HEK293 (cell line): Measurements from ENCODE around the gene BLVRB.

Source experiments
- CTCF ChIA-PET: fragments of 350-600 bp; formaldehyde crosslinking; extraction: SDS; loops from one replicate; lab custom pipeline; 2021; ENCODE audit warnings: antibody characterized with exemption; lab: Yijun Ruan, JAX
- POLR2A ChIA-PET: fragments of 300-600 bp; formaldehyde crosslinking; extraction: SDS; loops from one replicate; lab custom pipeline; 2020; ENCODE audit warnings: antibody characterized with exemption, inconsistent platforms; lab: Yijun Ruan, JAX
- H3K27ac ChIP-seq: fragments of 200-500 bp; sonication (Bioruptor generic); 2 replicates; pipeline ENCODE4 v1.5.1; 2014; ENCODE audit warnings: low read depth, low read length, control low read depth, inconsistent platforms; ENCODE audit errors: extremely low read depth
- H3K36me3 ChIP-seq, 2 experiments: fragments of 200-500 bp in 1 of 2; sonication (Bioruptor generic) in 1 of 2; 1 replicate in 1 of 2; 2 replicates in 1 of 2; pipeline ENCODE4 v1.5.1; 2014 to 2017; ENCODE audit warnings: inconsistent platforms in 2 of 2, low read length in 2 of 2; ENCODE audit not compliant: control insufficient read depth in 2 of 2, insufficient read depth in 1 of 2
- H3K4me1 ChIP-seq: fragments of 200-500 bp; sonication (Bioruptor generic); 2 replicates; pipeline ENCODE4 v1.5.1; 2014; ENCODE audit warnings: mild to moderate bottlenecking, low read length, inconsistent platforms; ENCODE audit not compliant: control insufficient read depth, insufficient read depth
- H3K4me3 ChIP-seq: 2 replicates; pipeline ENCODE4 v1.5.1; 2011; ENCODE audit warnings: low read depth, mild to moderate bottlenecking, control low read depth, low read length, moderate library complexity
- H3K9me3 ChIP-seq: fragments of 200-500 bp; sonication (Bioruptor generic); 2 replicates; pipeline ENCODE4 v1.5.1; 2014; ENCODE audit warnings: low read depth, low read length, inconsistent platforms; ENCODE audit not compliant: control insufficient read depth, insufficient read depth
- CTCF ChIP-seq: fragments of 450-650 bp; formaldehyde crosslinking; IDR thresholded peaks from 2 replicates; pipeline ENCODE4 v1.5.1; 2016; ENCODE audit warnings: missing biosample characterization, missing genetic modification characterization
- GLIS2 ChIP-seq: fragments of 450-650 bp; formaldehyde crosslinking; IDR thresholded peaks from 2 replicates; pipeline ENCODE4 v1.5.1; 2016; ENCODE audit warnings: missing biosample characterization, missing genetic modification characterization
- ZBTB20 ChIP-seq: fragments of 450-650 bp; formaldehyde crosslinking; IDR thresholded peaks from 2 replicates; pipeline ENCODE4 v1.5.1; 2016; ENCODE audit warnings: missing biosample characterization, missing genetic modification characterization
- ZNF121 ChIP-seq: fragments of 450-650 bp; formaldehyde crosslinking; IDR thresholded peaks from 2 replicates; pipeline ENCODE4 v1.5.1; 2016; ENCODE audit warnings: missing biosample characterization, missing genetic modification characterization
- ZNF146 ChIP-seq: fragments of 450-650 bp; formaldehyde crosslinking; IDR thresholded peaks from 2 replicates; pipeline ENCODE4 v1.5.1; 2016; ENCODE audit warnings: missing biosample characterization, missing genetic modification characterization
- ZNF175 ChIP-seq: fragments of 450-650 bp; formaldehyde crosslinking; IDR thresholded peaks from 2 replicates; pipeline ENCODE4 v1.5.1; 2016; ENCODE audit warnings: missing biosample characterization, missing genetic modification characterization
- ZNF274 ChIP-seq, 2 experiments: fragments of 200-500 bp in 1 of 2; fragments of 450-650 bp in 1 of 2; sonication (Bioruptor generic) in 1 of 2; formaldehyde crosslinking in 1 of 2; IDR thresholded peaks; 2 replicates each; pipeline versions ENCODE4 v1.5.1 to v1.6.1; 2014 to 2016; ENCODE audit warnings: borderline replicate concordance in 1 of 2, inconsistent platforms in 1 of 2, low read length in 1 of 2, missing biosample characterization in 1 of 2, missing genetic modification characterization in 1 of 2
- ZNF311 ChIP-seq: fragments of 450-650 bp; formaldehyde crosslinking; IDR thresholded peaks from 2 replicates; pipeline ENCODE4 v1.5.1; 2017; ENCODE audit warnings: missing biosample characterization, missing genetic modification characterization, borderline replicate concordance
- ZNF350 ChIP-seq: fragments of 450-650 bp; formaldehyde crosslinking; IDR thresholded peaks from 2 replicates; pipeline ENCODE4 v1.5.0; 2017; ENCODE audit warnings: missing biosample characterization, mild to moderate bottlenecking, missing genetic modification characterization
- ZNF670 ChIP-seq: fragments of 450-650 bp; formaldehyde crosslinking; IDR thresholded peaks from 2 replicates; pipeline ENCODE4 v1.5.1; 2016; ENCODE audit warnings: missing biosample characterization, missing genetic modification characterization, low read depth
- TF ChIP-seq, protein P1 (sequence below): fragments of 450-650 bp; formaldehyde crosslinking; IDR thresholded peaks from 2 replicates; pipeline ENCODE4 v1.5.1; 2017; ENCODE audit warnings: missing biosample characterization, missing genetic modification characterization
- TF ChIP-seq, protein P2 (sequence below): fragments of 450-650 bp; formaldehyde crosslinking; IDR thresholded peaks from 2 replicates; pipeline ENCODE4 v1.5.1; 2016; ENCODE audit warnings: missing biosample characterization, missing genetic modification characterization

Gene BLVRB

DNA sequence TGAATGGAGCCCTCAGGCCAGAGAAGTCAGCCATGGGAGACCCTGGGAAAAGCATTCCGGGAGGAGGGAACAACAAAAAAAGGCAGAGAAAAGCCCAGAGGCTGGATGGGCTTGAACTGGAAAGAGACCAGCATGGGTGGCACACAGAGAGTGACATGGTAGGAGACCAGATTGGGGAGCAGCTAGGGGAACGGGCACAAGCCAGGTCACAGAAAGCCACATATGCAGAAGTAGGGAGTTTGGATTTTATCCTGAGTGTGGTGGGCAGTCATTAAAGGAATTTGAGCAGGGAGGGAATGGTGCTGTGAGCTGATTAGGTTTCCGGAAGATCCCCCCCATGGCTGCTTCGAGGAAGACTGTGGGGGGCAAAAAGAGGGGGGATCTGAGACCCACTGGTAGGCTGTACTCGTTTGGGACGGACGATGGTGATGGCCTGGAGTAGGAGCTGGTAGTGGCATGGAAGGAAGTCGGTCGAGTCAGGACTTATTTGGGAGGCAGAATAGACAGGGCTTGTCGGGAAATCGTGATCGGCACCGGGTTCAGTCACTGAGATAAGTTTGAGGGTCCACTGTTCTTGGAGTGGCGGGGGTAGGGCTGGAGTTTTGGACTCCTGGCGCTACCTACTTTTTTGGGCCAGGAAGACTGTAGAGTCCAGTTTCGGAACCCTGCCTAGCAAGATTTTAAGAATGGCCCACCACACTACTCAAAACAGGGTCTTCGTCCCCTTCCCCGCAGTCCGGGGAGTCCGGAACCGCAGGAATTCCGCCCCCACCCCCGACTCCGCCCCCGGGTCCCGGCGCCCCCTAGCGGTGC, 40.7 kb downstream of the BLVRB start (continued):
- peak; percentile 96 for TF ChIP-seq ZBTB20 (tag by site-specific recombination)
- TF ChIP-seq ZNF350 (tag by site-specific recombination), result no peak
- TF ChIP-seq, protein P1, sequence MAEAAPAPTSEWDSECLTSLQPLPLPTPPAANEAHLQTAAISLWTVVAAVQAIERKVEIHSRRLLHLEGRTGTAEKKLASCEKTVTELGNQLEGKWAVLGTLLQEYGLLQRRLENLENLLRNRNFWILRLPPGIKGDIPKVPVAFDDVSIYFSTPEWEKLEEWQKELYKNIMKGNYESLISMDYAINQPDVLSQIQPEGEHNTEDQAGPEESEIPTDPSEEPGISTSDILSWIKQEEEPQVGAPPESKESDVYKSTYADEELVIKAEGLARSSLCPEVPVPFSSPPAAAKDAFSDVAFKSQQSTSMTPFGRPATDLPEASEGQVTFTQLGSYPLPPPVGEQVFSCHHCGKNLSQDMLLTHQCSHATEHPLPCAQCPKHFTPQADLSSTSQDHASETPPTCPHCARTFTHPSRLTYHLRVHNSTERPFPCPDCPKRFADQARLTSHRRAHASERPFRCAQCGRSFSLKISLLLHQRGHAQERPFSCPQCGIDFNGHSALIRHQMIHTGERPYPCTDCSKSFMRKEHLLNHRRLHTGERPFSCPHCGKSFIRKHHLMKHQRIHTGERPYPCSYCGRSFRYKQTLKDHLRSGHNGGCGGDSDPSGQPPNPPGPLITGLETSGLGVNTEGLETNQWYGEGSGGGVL, result peak; percentile 100
- no peak for TF ChIP-seq ZNF274 (IDR thresholded peaks at IDR 0.05; ENCODE audit: low read length)
- TF ChIP-seq ZNF274 (tag by site-specific recombination; IDR thresholded peaks at IDR 0.05; ENCODE audit: borderline replicate concordance), result no peak
- TF ChIP-seq ZNF311, result no peak
- no peak for TF ChIP-seq ZNF670
- TF ChIP-seq GLIS2 (tag by site-specific recombination), result peak; percentile 100

DNA sequence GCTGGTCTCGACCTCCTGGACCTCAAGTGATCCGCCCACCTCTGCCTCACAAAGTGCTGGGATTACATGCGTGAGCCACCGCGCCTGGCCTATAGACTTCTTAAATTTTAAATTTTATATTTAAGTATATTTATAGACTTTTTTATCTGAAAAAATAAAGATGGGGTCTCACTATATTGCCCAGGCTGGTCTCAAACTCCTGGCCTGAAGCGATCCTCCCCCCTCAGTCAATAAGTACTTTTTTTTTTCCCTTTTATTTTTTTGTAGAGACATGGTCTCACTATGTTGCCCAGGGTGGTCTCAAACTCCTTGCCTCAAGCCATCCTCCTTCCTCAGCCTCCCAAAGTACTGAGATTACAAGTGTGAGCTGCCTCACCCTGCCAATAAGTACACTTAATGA, 41.6 kb downstream of the BLVRB start:
- no peak overlapping the region for H3K27ac ChIP-seq
- H3K9me3 ChIP-seq, result no peaks in the 10 kb centered on the region
- H3K4me3 ChIP-seq, result no peak overlapping the region
- CTCF ChIA-PET, result interaction anchor here (0.7 to 3.2 kb wide), 14 partner anchors 10 to 211 kb away, joined by 3 to 18 read pairs (median 6); partner anchors contain the start of genes BLVRB and SPTBN4
- POLR2A ChIA-PET, result interaction anchor here (1.1 to 9.2 kb wide), 2 partner anchors 15 to 76 kb away, joined by 5 to 428 read pairs; partner anchors contain the start of genes C19orf47, PLD3 and SERTAD3
- H3K4me1 ChIP-seq, result peaks cover 16% of the 10 kb centered on the region
- peaks cover 13 to 15% of the 10 kb centered on the region in 2 experiments for H3K36me3 ChIP-seq
- TF ChIP-seq ZNF121, result peak; percentile 99
- TF ChIP-seq ZNF175 (tag by site-specific recombination), result no peak

DNA sequence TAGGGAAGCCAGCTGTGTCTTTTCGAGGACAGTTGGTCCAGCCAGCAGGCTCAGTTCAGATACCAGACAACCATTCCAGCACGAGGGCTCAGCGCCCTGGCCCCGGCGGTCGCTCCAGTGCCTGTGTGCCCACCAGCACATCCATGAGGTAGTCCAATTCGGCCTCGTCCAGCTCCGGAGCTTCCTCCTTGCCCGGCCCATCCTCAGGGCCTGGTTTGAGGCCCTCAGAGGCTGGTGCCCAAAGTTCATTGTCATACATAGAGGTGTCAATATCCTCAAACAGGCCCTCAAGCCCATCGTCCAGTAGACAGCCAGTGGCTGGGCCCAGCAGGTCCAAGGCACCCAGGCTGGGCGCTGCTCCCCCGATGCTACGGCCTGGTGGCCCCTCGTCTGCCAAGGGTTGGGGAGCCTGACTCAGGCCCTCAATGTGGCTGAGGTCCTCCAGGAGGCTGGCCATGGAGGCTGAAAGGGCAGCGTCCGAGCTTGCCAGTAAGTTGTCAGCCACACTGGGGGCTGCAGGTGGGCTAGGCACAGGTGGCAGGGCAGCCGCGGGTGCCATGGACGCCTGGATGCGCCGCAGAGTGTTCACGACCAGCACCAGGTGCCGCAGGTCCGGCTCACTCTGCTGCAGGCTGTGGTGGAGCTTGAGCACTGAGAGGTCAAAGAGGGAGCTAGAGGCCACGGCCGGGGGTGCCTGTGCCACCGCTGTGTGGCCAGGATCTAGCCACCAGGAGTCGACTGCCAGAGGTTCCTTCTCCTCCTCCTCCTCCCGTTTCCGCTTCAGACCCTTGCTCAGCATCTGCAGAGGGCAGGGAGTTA, 42.6 kb downstream of the BLVRB start:
- peak; percentile 38; the same call in 1 of the 2 replicates for TF ChIP-seq CTCF (tag by site-specific recombination)
- no peak for TF ChIP-seq ZNF146
- TF ChIP-seq, protein P2, sequence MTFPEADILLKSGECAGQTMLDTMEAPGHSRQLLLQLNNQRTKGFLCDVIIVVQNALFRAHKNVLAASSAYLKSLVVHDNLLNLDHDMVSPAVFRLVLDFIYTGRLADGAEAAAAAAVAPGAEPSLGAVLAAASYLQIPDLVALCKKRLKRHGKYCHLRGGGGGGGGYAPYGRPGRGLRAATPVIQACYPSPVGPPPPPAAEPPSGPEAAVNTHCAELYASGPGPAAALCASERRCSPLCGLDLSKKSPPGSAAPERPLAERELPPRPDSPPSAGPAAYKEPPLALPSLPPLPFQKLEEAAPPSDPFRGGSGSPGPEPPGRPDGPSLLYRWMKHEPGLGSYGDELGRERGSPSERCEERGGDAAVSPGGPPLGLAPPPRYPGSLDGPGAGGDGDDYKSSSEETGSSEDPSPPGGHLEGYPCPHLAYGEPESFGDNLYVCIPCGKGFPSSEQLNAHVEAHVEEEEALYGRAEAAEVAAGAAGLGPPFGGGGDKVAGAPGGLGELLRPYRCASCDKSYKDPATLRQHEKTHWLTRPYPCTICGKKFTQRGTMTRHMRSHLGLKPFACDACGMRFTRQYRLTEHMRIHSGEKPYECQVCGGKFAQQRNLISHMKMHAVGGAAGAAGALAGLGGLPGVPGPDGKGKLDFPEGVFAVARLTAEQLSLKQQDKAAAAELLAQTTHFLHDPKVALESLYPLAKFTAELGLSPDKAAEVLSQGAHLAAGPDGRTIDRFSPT (tag by site-specific recombination), result peak; percentile 38; the same call in 1 of the 2 replicates
- CTCF ChIA-PET, result interaction anchor here (0.6 to 3.2 kb wide), 9 partner anchors 9 to 212 kb away, joined by 3 to 18 read pairs (median 9); partner anchors contain the start of gene BLVRB
- H3K27ac ChIP-seq, result peak overlapping the region; percentile 48; the same call in 1 of the 2 replicates
- H3K4me1 ChIP-seq, result peaks cover 16% of the 10 kb centered on the region
- H3K9me3 ChIP-seq, result no peaks in the 10 kb centered on the region
- no peak overlapping the region for H3K4me3 ChIP-seq
- H3K36me3 ChIP-seq, result peaks cover 13 to 15% of the 10 kb centered on the region in 2 experiments
- POLR2A ChIA-PET, result interaction anchor here (0.6 to 9.2 kb wide), 3 partner anchors 16 to 75 kb away, joined by 3 to 428 read pairs (median 5); partner anchors contain the start of genes C19orf47, PLD3 and SERTAD3
